ENCODE results near the gene ROBO2. TPM values are rescaled to one million over a fixed set of nuclear protein-coding genes. Genes with fewer than 3 reads are reported as not detected.

Gene ROBO2
- polyA plus RNA-seq, 2 of the 4 experiments (the other 2 are of a cell fraction): 0.04 TPM; not detected in 1

GRCh38 chr3:77244981-77245380, 205.1 kb downstream of the ROBO2 start:
- Histone ChIP-seq H3K27ac (no peak overlapping the region), H3K4me1 (no peaks in the 10 kb centered on the region), H3K9me3 (no peaks in the 10 kb centered on the region), H3K4me2 (no peak overlapping the region), H3K4me3 (no peak overlapping the region)
- 12% methylated on average over 3 of the region's 3 CpGs for WGBS (ENCODE audit: missing lambda C conversion rate)
- DNase-seq (ENCODE audit: low read depth in 1 of 2, low spot score in 1 of 2): no peak
- ChIA-PET CTCF (no interaction called here), POLR2A (no interaction called here)
- TF ChIP-seq ZSCAN20 (CRISPR knock-in tag; IDR thresholded peaks at IDR 0.05): no peak
- no peak for TF ChIP-seq E2F6 (IDR thresholded peaks at IDR 0.05; ENCODE audit: borderline replicate concordance, low read depth)
- TF ChIP-seq FOXS1 (CRISPR knock-in tag; IDR thresholded peaks at IDR 0.05): no peak
- TF ChIP-seq MAFK (IDR thresholded peaks at IDR 0.05; ENCODE audit: partially characterized antibody): no peak
- no peak for TF ChIP-seq SREBF2 (IDR thresholded peaks at IDR 0.05)
- no peak for TF ChIP-seq POLR2A (IDR thresholded peaks at IDR 0.05; ENCODE audit: low read length)
- no peak for FAIRE-seq
- no peak for ATAC-seq

- H3K27ac ChIP-seq: no peak overlapping the region
- no peak overlapping the region for H3K4me2 ChIP-seq
- DNase-seq (ENCODE audit: low read depth in 1 of 2, low spot score in 1 of 2): no peak
- no peaks in the 10 kb centered on the region for H3K9me3 ChIP-seq
- ChIA-PET CTCF (no interaction called here), POLR2A (no interaction called here)
- ATAC-seq: no peak
- TF ChIP-seq EP300 (IDR thresholded peaks at IDR 0.05) (no peak), TFCP2L1 (CRISPR knock-in tag; IDR thresholded peaks at IDR 0.05) (no peak), MAFK (IDR thresholded peaks at IDR 0.05; ENCODE audit: partially characterized antibody) (no peak), CTCF (IDR thresholded peaks at IDR 0.05) (no peak), RNF2 (IDR thresholded peaks at IDR 0.05; ENCODE audit: borderline replicate concordance, low read depth) (no peak), HES2 (IDR thresholded peaks at IDR 0.05) (no peak), SREBF2 (IDR thresholded peaks at IDR 0.05) (no peak), ZSCAN20 (CRISPR knock-in tag; IDR thresholded peaks at IDR 0.05) (no peak), BCL3 (IDR thresholded peaks at IDR 0.05) (no peak), ZC3H11A (IDR thresholded peaks at IDR 0.05) (no peak), MAX (IDR thresholded peaks at IDR 0.05) (no peak), PBX3 (IDR thresholded peaks at IDR 0.05) (no peak), NFE2L2 (conservative IDR thresholded peaks at IDR 0.05; ENCODE audit: low read length) (no peak), JUNB (IDR thresholded peaks at IDR 0.05) (no peak), ESRRA (IDR thresholded peaks at IDR 0.05; ENCODE audit: borderline replicate concordance, low read length) (no peak), RCOR1 (IDR thresholded peaks at IDR 0.05; ENCODE audit: low read depth, low read length) (no peak), CBX8 (IDR thresholded peaks at IDR 0.05) (no peak), BHLHE40 (IDR thresholded peaks at IDR 0.05; ENCODE audit: low read depth, low read length) (no peak), FOXS1 (CRISPR knock-in tag; IDR thresholded peaks at IDR 0.05) (no peak)
- H3K4me1 ChIP-seq: no peaks in the 10 kb centered on the region
- FAIRE-seq: no peak
- H3K4me3 ChIP-seq: no peak overlapping the region
- WGBS (ENCODE audit: missing lambda C conversion rate): 20% methylated on average over 6 of the region's 6 CpGs
Observed at GRCh38 chr3:77247061-77247460, 207.2 kb downstream of the ROBO2 start.

- H3K4me2 ChIP-seq: no peak overlapping the region
- WGBS (ENCODE audit: missing lambda C conversion rate): 27% methylated on average over 7 of the region's 7 CpGs
- no peaks in the 10 kb centered on the region for H3K9me3 ChIP-seq
- no peaks in the 10 kb centered on the region for H3K4me1 ChIP-seq
- DNase-seq (ENCODE audit: low read depth in 1 of 2, low spot score in 1 of 2) (no peak), FAIRE-seq (no peak), ATAC-seq (no peak)
- CTCF ChIA-PET: no interaction called here
- POLR2A ChIA-PET: no interaction called here
- no peak overlapping the region for H3K4me3 ChIP-seq
- H3K27ac ChIP-seq: no peak overlapping the region
- TF ChIP-seq RCOR1 (IDR thresholded peaks at IDR 0.05; ENCODE audit: low read depth, low read length) (no peak), HDAC2 (IDR thresholded peaks at IDR 0.05) (no peak), MAFK (IDR thresholded peaks at IDR 0.05; ENCODE audit: partially characterized antibody) (no peak), HMGXB4 (CRISPR knock-in tag; IDR thresholded peaks at IDR 0.05; ENCODE audit: borderline replicate concordance) (no peak), HOXB5 (CRISPR knock-in tag; IDR thresholded peaks at IDR 0.05) (no peak), CHD4 (IDR thresholded peaks at IDR 0.05; ENCODE audit: borderline replicate concordance) (no peak), SREBF2 (IDR thresholded peaks at IDR 0.05) (no peak), FOXS1 (CRISPR knock-in tag; IDR thresholded peaks at IDR 0.05) (no peak), EP300 (IDR thresholded peaks at IDR 0.05) (no peak), BCL3 (IDR thresholded peaks at IDR 0.05) (no peak), E2F6 (IDR thresholded peaks at IDR 0.05; ENCODE audit: borderline replicate concordance, low read depth) (no peak), RFX5 (IDR thresholded peaks at IDR 0.05) (no peak)
Observed at GRCh38 chr3:77247817-77248216, 207.9 kb downstream of the ROBO2 start.
